Stomach smooth muscle (tissue), 2 donors: Measurements from ENCODE around the gene TMCC1.
"Not testable (repeated sequence)": the region's sequence is repeated elsewhere in the genome, so short reads cannot be mapped to it uniquely, and the experiment has no call there.

Experiments
- H3K27ac ChIP-seq: one replicate; pipeline ENCODE4 v1.7.0; 2013; ENCODE audit warnings: mild to moderate bottlenecking, low read length, inconsistent platforms
- H3K27me3 ChIP-seq, 2 donors: one replicate each; pipeline ENCODE4 v1.7.0; 2013; ENCODE audit warnings: low read length in 2 of 2; ENCODE audit not compliant: insufficient read depth in 2 of 2, control insufficient read depth in 1 of 2
- H3K36me3 ChIP-seq, 2 donors: one replicate each; pipeline ENCODE4 v1.7.0; 2013; ENCODE audit warnings: low read length in 2 of 2; ENCODE audit not compliant: control insufficient read depth in 2 of 2, insufficient read depth in 2 of 2
- H3K4me1 ChIP-seq: one replicate; pipeline ENCODE4 v1.7.0; 2013; ENCODE audit warnings: low read length; ENCODE audit not compliant: control insufficient read depth, insufficient read depth
- H3K4me3 ChIP-seq, 2 donors: one replicate each; pipeline ENCODE4 v1.7.0; 2013; ENCODE audit warnings: low read length in 2 of 2
- H3K9ac ChIP-seq, 2 donors: one replicate each; pipeline ENCODE4 v1.7.0; 2013; ENCODE audit warnings: low read length in 2 of 2, mild to moderate bottlenecking in 1 of 2
- H3K9me3 ChIP-seq, 2 donors: one replicate each; pipeline ENCODE4 v1.7.0; 2013; ENCODE audit warnings: low read length in 2 of 2; ENCODE audit not compliant: control insufficient read depth in 2 of 2
- donor health status: healthy.
- donor health status: Pancreatic carcinoma.

The TMCC1 gene

GRCh38 chr3:129653019-129653418 lies 240.5 kb downstream of the TMCC1 start:
- Histone ChIP-seq H3K9me3 (no peaks in the 10 kb centered on the region), H3K4me3 (no peak overlapping the region), H3K27me3 (no peaks in the 10 kb centered on the region), H3K4me1 (peaks cover 7% of the 10 kb centered on the region), H3K9ac (no peak overlapping the region), H3K27ac (no peak overlapping the region), H3K36me3 (peaks cover 3 to 4% of the 10 kb centered on the region in 2 donors)

GRCh38 chr3:129651435-129652202 lies 241.9 kb downstream of the TMCC1 start:
- no peak overlapping the region for H3K27ac ChIP-seq
- H3K4me1 ChIP-seq = peaks cover 7% of the 10 kb centered on the region
- H3K9ac ChIP-seq = no peak overlapping the region
- H3K27me3 ChIP-seq = no peaks in the 10 kb centered on the region
- peaks cover 3 to 4% of the 10 kb centered on the region in 2 donors for H3K36me3 ChIP-seq
- H3K4me3 ChIP-seq = no peak overlapping the region
- no peaks in the 10 kb centered on the region for H3K9me3 ChIP-seq

- H3K4me3 ChIP-seq = no peak overlapping the region
- H3K9me3 ChIP-seq = no peaks in the 10 kb centered on the region
- H3K36me3 ChIP-seq = peaks cover 3 to 4% of the 10 kb centered on the region in 2 donors
- H3K27ac ChIP-seq = no peak overlapping the region
- H3K27me3 ChIP-seq = no peaks in the 10 kb centered on the region
- peaks cover 7% of the 10 kb centered on the region for H3K4me1 ChIP-seq
- H3K9ac ChIP-seq = no peak overlapping the region
Observed at GRCh38 chr3:129650256-129650872, 243.1 kb downstream of the TMCC1 start.

GRCh38 chr3:129648391-129648790 lies 245.1 kb downstream of the TMCC1 start:
- no peak overlapping the region for H3K27ac ChIP-seq
- no peaks in the 10 kb centered on the region for H3K27me3 ChIP-seq
- no peak overlapping the region for H3K9ac ChIP-seq
- H3K36me3 ChIP-seq = peaks cover 0 to 2% of the 10 kb centered on the region in 2 donors
- H3K4me3 ChIP-seq = no peak overlapping the region
- H3K9me3 ChIP-seq = no peaks in the 10 kb centered on the region
- H3K4me1 ChIP-seq = peaks cover 7% of the 10 kb centered on the region

- Histone ChIP-seq H3K9me3 (no peaks in the 10 kb centered on the region), H3K36me3 (no peaks in the 10 kb centered on the region), H3K4me3 (no peak overlapping the region), H3K27me3 (no peaks in the 10 kb centered on the region), H3K4me1 (no peaks in the 10 kb centered on the region), H3K27ac (no peak overlapping the region), H3K9ac (no peak overlapping the region)
Observed at GRCh38 chr3:129645286-129645685, 248.2 kb downstream of the TMCC1 start.

- Histone ChIP-seq H3K4me1 (no peaks in the 10 kb centered on the region), H3K27ac (no peak overlapping the region), H3K36me3 (no peaks in the 10 kb centered on the region), H3K9me3 (no peaks in the 10 kb centered on the region), H3K9ac (no peak overlapping the region), H3K4me3 (no peak overlapping the region), H3K27me3 (no peaks in the 10 kb centered on the region)
Observed at GRCh38 chr3:129644836-129645235, 248.7 kb downstream of the TMCC1 start.

- H3K4me1 ChIP-seq, H3K9me3 ChIP-seq, H3K27ac ChIP-seq: not testable (repeated sequence)
Observed at GRCh38 chr3:129641567-129642260, 251.8 kb downstream of the TMCC1 start.

GRCh38 chr3:129640985-129641384 lies 252.5 kb downstream of the TMCC1 start:
- H3K9me3 ChIP-seq, H3K9ac ChIP-seq, H3K4me3 ChIP-seq, H3K27me3 ChIP-seq, H3K4me1 ChIP-seq, H3K36me3 ChIP-seq, H3K27ac ChIP-seq: not testable (repeated sequence)

More at GRCh38 chr3:129641567-129642260, 251.8 kb downstream of the TMCC1 start:
- not testable (repeated sequence) for H3K9ac ChIP-seq, H3K27me3 ChIP-seq, H3K4me3 ChIP-seq, H3K36me3 ChIP-seq

GRCh38 chr3:129638481-129638880 lies 255.0 kb downstream of the TMCC1 start:
- Histone ChIP-seq H3K9me3 (peaks cover 0 to 2% of the 10 kb centered on the region in 2 donors), H3K27ac (no peak overlapping the region), H3K36me3 (no peaks in the 10 kb centered on the region), H3K9ac (no peak overlapping the region), H3K4me1 (no peaks in the 10 kb centered on the region), H3K27me3 (no peaks in the 10 kb centered on the region), H3K4me3 (no peak overlapping the region)

GRCh38 chr3:129636082-129636481 lies 257.4 kb downstream of the TMCC1 start:
- Histone ChIP-seq H3K4me3 (no peak overlapping the region), H3K36me3 (no peaks in the 10 kb centered on the region), H3K9ac (no peak overlapping the region), H3K4me1 (no peaks in the 10 kb centered on the region), H3K27me3 (no peaks in the 10 kb centered on the region), H3K9me3 (peaks cover 0 to 2% of the 10 kb centered on the region in 2 donors), H3K27ac (no peak overlapping the region)
